HG02852 (cell line): Measurements from ENCODE around the gene DTNBP1.
"Not testable (repeated sequence)": the region's sequence is repeated elsewhere in the genome, so short reads cannot be mapped to it uniquely, and the experiment has no call there.

Source experiments
- ATAC-seq: cut with Tn5 transposase; IDR thresholded peaks from one replicate; pipeline ENCODE4 v1.9.1; 2021; ENCODE audit warnings: mild to moderate bottlenecking, moderate library complexity; ENCODE audit not compliant: unreplicated experiment

The DTNBP1 gene

GRCh38 chr6:15672291-15672690, 9.5 kb upstream of the DTNBP1 start:
- no peak for ATAC-seq

- no peak for ATAC-seq
Observed at GRCh38 chr6:15668918-15669317, 6.1 kb upstream of the DTNBP1 start.

- not testable (repeated sequence) for ATAC-seq
Observed at GRCh38 chr6:15666896-15667295, 4.1 kb upstream of the DTNBP1 start.

GRCh38 chr6:15665237-15665636, 2.4 kb upstream of the DTNBP1 start:
- ATAC-seq, result no peak

GRCh38 chr6:15663130-15663871, 473 bp upstream of the DTNBP1 start:
- ATAC-seq, result no peak

GRCh38 chr6:15661853-15662325, 939 bp downstream of the DTNBP1 start:
- ATAC-seq, result no peak

- no peak for ATAC-seq
Observed at GRCh38 chr6:15659181-15659580, 3.6 kb downstream of the DTNBP1 start.

GRCh38 chr6:15658181-15658744, 4.6 kb downstream of the DTNBP1 start:
- no peak for ATAC-seq

GRCh38 chr6:15657290-15657689, 5.5 kb downstream of the DTNBP1 start:
- no peak for ATAC-seq

- no peak for ATAC-seq
Observed at GRCh38 chr6:15656145-15656544, 6.7 kb downstream of the DTNBP1 start.

- ATAC-seq, result no peak
Observed at GRCh38 chr6:15654250-15654649, 8.6 kb downstream of the DTNBP1 start.

GRCh38 chr6:15653581-15653980, 9.2 kb downstream of the DTNBP1 start:
- peak; percentile 67 for ATAC-seq

GRCh38 chr6:15650004-15650559, 12.7 kb downstream of the DTNBP1 start:
- not testable (repeated sequence) for ATAC-seq

- no peak for ATAC-seq
Observed at GRCh38 chr6:15644904-15645303, 17.9 kb downstream of the DTNBP1 start.

- no peak for ATAC-seq
Observed at GRCh38 chr6:15643542-15643941, 19.3 kb downstream of the DTNBP1 start.

- ATAC-seq, result no peak
Observed at GRCh38 chr6:15642276-15642675, 20.6 kb downstream of the DTNBP1 start.

- no peak for ATAC-seq
Observed at GRCh38 chr6:15638373-15638772, 24.5 kb downstream of the DTNBP1 start.

GRCh38 chr6:15631432-15631831, 31.4 kb downstream of the DTNBP1 start:
- no peak for ATAC-seq

GRCh38 chr6:15630202-15630601, 32.6 kb downstream of the DTNBP1 start:
- no peak for ATAC-seq

GRCh38 chr6:15629487-15629886, 33.3 kb downstream of the DTNBP1 start:
- ATAC-seq, result no peak

- no peak for ATAC-seq
Observed at GRCh38 chr6:15628499-15629131, 34.2 kb downstream of the DTNBP1 start.

- ATAC-seq, result no peak
Observed at GRCh38 chr6:15627821-15628220, 35.0 kb downstream of the DTNBP1 start.
